Pancreas (tissue), 10 donors: ENCODE data around the gene KCNQ1OT1. TPM values are rescaled to one million over a fixed set of nuclear protein-coding genes. Genes with fewer than 3 reads are reported as not detected.
A peak's percentile ranks its signal among the peaks of the same experiment; 100 is the strongest.

ENCODE experiments used
- ATAC-seq, 4 donors: fragments of 200-7000 bp; cut with Tn5 transposase; one replicate each; pipeline versions ENCODE4 v1.8.0 to v1.9.1; 2020; ENCODE audit warnings: mild to moderate bottlenecking in 4 of 4, moderate library complexity in 4 of 4
- DNase-seq, 6 donors: peaks; one replicate each; pipeline ENCODE4 v3.0.0-alpha.2; 2020
- FAIRE-seq: peaks from 2 replicates; lab custom pipeline; 2012; peaks lifted over from hg19 to GRCh38; lab: Jason Lieb, UNC
- H3K27ac ChIP-seq, 4 donors: fragments of 200-600 bp; sonication (generic); 1 replicate in 3 of 4; 2 replicates in 1 of 4; pipeline versions ENCODE4 v1.5.0 to v1.8.0; 2020
- H3K27me3 ChIP-seq, 4 donors: fragments of 200-600 bp; one replicate each; pipeline ENCODE4 v1.8.0; 2021
- H3K36me3 ChIP-seq, 3 donors: fragments of 200-600 bp; sonication (generic) in 1 of 3; one replicate each; pipeline versions ENCODE4 v1.5.0 to v1.8.0; 2020 to 2021
- H3K4me1 ChIP-seq, 3 donors: fragments of 200-600 bp; one replicate each; pipeline ENCODE4 v1.8.0; 2021
- H3K4me3 ChIP-seq, 4 donors: fragments of 200-600 bp; sonication (generic) in 2 of 4; one replicate each; pipeline versions ENCODE4 v1.5.0 to v1.8.0; 2020 to 2021
- H3K9me3 ChIP-seq, 4 donors: fragments of 200-600 bp; one replicate each; pipeline ENCODE4 v1.8.0; 2021
- WGBS, 2 donors: extraction: QIAGEN DNeasy Blood & Tissue Kit; methylation state at CpG; one replicate each; pipeline ENCODE4 v1.1.7; 2013; 5-methylcytosine and 5-hydroxymethylcytosine counted together
- intact Hi-C, 3 donors: fragments of 100-400 bp; cut with DNase I; formaldehyde crosslinking; loops; one replicate each; pipeline versions ENCODE4 v1.11.1 to v1.14.2; 2022
- polyA plus RNA-seq, 2 donors: library from polyadenylated mRNA; stranded (reverse); fragments of 200-250 nt; gene quantifications; one replicate each; pipeline ENCODE4 v1.2.3, GENCODE V29; 2013
- total RNA-seq, 6 donors: library from RNA; stranded (reverse); fragmentation: NEBNext Ultra II Directional in 4 of 6; extraction: Animal tissue kit (Norgen Biotek cat#: 25700) in 4 of 6; gene quantifications; one replicate each; pipeline versions ENCODE4 v1.2.1 to v1.2.4, GENCODE V29; 2021 to 2023
- TF ChIP-seq, protein P1 (sequence below), 4 donors: fragments of 200-600 bp; sonication (generic) in 3 of 4; IDR thresholded peaks; one replicate each; pipeline versions ENCODE4 v1.5.0 to v1.8.0; 2021; ENCODE audit warnings: antibody characterized with exemption in 4 of 4
- donor health status: healthy with polysubstance abuse.
- donor health status: DM: no; HTN: no; CAD: no; lungs with moderate emphysema.
- donor health status: DM: no; HTN: no; CAD: no.
- donor health status: control.
- donor health status: control.
- donor health status: Bipolar disorder and iron deficiency.
- donor health status: DM: yes; HTN: yes; CAD: no.
- donor health status: DM: no; HTN: no; CAD: no.
- donor health status: DM: no; HTN: no; CAD: no.
- donor health status: DM: yes; HTN: yes; CAD: no.

KCNQ1OT1 gene
- total and polyA plus RNA-seq, 8 donors, result 0.31 to 1.9 (median 1.4) TPM

DNA sequence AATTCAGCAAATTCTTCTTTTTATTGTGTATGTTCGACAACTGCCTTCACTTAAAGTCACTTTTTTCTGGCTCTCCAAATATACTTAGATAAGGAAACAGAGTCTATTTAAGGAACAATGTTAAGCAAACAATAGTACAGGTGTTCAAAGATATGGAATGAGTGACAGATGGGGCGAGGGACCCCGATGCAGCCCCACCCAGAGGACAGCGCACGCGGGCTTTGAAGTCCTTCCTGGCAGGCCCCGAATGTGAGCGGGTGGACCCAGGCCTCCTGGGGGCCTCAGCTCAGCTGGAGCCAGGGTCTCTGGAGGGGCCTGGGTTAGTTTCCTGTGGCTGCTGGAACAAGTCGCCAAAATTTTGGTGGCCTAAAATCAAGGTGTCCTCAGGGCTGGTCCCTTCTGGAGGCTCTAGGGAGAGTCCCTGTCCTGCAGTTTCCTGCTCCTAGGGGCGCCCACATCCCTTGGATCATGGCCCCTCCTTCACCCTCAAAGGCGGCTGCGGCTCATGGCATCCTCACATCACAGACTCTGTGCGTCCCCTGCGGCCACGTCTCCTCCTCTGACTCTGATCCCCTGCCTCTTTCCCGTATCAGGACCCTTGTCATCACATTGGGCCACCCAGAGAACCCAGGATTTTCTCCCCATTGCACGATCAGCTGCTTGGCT lies 40.6 kb upstream of the KCNQ1OT1 start:
- Histone ChIP-seq H3K36me3 (no peaks in the 10 kb centered on the region), H3K4me3 (no peak overlapping the region), H3K9me3 (no peaks in the 10 kb centered on the region), H3K27me3 (no peaks in the 10 kb centered on the region), H3K27ac (no peak overlapping the region), H3K4me1 (no peaks in the 10 kb centered on the region)
- DNase-seq (peak in 3 of 6 donors; percentile 10 to 40 (median 40)), FAIRE-seq (no peak), ATAC-seq (no peak)
- TF ChIP-seq, protein P1, sequence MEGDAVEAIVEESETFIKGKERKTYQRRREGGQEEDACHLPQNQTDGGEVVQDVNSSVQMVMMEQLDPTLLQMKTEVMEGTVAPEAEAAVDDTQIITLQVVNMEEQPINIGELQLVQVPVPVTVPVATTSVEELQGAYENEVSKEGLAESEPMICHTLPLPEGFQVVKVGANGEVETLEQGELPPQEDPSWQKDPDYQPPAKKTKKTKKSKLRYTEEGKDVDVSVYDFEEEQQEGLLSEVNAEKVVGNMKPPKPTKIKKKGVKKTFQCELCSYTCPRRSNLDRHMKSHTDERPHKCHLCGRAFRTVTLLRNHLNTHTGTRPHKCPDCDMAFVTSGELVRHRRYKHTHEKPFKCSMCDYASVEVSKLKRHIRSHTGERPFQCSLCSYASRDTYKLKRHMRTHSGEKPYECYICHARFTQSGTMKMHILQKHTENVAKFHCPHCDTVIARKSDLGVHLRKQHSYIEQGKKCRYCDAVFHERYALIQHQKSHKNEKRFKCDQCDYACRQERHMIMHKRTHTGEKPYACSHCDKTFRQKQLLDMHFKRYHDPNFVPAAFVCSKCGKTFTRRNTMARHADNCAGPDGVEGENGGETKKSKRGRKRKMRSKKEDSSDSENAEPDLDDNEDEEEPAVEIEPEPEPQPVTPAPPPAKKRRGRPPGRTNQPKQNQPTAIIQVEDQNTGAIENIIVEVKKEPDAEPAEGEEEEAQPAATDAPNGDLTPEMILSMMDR (IDR thresholded peaks at IDR 0.05), result no peak
- 77 to 83% methylated on average over 17 of the region's 17 CpGs for WGBS, 2 donors
- intact Hi-C loops, result no loop called here

DNA sequence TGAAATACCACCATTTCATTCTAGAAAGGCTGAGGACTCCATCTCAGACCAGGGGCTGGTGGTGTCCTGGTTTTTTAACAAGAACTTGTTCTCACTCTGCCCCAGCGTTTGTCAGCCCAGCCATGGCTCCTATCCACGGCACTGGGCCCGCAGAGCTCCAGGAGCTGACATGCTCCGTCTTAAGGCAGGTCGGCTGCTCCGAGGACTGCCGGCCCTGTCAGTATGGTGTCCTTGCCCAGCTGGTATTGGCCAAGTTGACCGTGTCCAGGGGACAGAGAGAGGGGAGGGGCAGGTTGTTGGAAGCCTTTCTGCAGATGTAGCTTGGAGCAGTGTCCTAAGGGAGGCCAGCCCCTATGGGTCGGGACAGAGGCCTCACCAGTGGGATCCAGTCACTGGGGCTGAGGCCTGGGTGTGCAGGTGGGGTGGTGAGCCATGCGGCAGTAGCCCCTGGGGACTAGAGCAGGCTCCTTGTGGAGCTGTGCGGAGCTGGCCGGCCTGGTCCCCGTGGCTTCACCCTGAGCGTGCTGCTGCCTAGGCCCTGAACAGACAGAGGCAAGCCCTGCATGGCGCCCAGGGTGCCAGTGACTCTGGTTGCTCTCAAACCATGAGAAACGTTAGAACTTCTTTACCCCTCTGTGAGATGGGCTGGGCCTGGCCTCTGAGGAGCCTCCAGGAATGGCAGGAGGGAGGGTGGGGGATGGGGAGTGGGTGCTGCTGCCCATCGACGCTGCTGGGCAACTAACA lies 39.9 kb upstream of the KCNQ1OT1 start:
- ATAC-seq (no peak), DNase-seq (peak in 2 of 6 donors; percentile 15 to 57), FAIRE-seq (no peak)
- Histone ChIP-seq H3K4me1 (no peaks in the 10 kb centered on the region), H3K36me3 (no peaks in the 10 kb centered on the region), H3K27ac (no peak overlapping the region), H3K9me3 (no peaks in the 10 kb centered on the region), H3K4me3 (no peak overlapping the region), H3K27me3 (no peaks in the 10 kb centered on the region)
- intact Hi-C loops, result no loop called here
- 85 to 86% methylated on average over 18 of the region's 18 CpGs for WGBS, 2 donors
- TF ChIP-seq, protein P1 (IDR thresholded peaks at IDR 0.05), result no peak

DNA sequence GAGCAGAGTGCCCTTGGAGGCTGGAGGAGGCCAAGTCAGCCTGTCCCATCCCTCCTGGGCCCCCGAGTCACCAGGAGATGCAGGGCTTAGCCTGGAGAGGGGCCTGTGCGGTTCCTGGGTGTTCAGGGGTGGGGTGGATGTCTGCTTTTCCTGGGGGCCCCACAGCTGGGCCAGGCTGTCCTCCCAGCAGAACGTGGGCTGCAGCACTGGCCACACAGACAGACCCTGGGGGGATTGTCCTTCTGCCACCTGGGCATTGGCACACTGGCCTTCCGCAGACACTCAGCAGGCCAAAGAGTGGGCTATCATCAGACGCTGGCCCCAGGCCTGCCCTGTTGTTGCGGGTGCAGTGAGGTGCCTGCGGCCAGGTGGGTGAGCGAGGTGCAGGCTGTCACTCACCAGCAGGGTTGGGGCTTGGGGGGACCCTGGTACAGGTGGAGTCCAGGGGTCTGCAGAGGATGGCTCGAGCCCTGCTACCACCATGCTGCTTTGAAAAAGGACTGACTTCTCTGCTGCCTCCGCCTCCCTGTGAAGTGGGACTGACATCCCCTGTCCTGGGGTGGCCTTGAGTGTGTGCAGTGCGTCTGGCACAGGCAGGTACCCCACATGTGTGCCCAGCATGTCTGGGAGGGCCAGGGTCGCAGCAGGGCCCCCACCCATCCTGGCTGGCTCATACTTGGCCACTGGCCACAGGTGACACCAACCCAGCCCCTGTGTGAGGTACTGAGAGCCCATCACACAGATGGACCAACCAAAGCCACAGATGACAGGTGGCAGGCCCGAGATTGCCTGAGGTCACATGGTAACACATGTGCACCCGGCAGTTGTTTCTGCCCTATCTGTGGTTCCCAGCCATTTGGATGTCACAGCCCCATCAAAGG lies 39.0 kb upstream of the KCNQ1OT1 start:
- Histone ChIP-seq H3K27me3 (no peaks in the 10 kb centered on the region), H3K4me1 (no peaks in the 10 kb centered on the region), H3K36me3 (no peaks in the 10 kb centered on the region), H3K27ac (no peak overlapping the region), H3K9me3 (no peaks in the 10 kb centered on the region), H3K4me3 (no peak overlapping the region)
- ATAC-seq (no peak), DNase-seq (peak in 2 of 6 donors; percentile 22 to 55), FAIRE-seq (no peak)
- TF ChIP-seq, protein P1 (IDR thresholded peaks at IDR 0.05), result no peak
- WGBS, 2 donors, result 93 to 95% methylated on average over 14 of the region's 14 CpGs
- intact Hi-C loops, result no loop called here

DNA sequence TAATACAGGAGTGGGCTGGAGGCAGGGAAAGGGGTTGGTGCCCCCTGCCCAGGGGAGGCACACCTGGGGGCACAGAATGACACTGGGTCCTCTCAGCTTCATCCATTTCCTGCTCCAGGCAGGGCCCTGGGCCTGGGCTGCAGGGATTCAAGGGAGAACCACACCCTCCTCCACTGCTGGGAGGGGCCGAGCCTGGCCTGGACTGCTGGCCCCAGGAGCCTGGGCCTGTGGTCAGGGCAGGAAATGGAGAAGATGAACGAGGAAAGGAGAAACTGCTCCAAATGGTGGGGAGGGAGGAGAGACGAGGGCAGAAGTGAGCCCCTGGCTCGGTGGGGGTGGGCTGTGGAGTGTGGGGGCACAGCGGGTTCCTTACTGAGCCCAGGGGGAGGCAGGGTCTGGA lies 38.1 kb upstream of the KCNQ1OT1 start:
- ATAC-seq, result peak in 2 of 4 donors; percentile 14 to 35
- Histone ChIP-seq H3K27me3 (no peaks in the 10 kb centered on the region), H3K4me1 (no peaks in the 10 kb centered on the region), H3K27ac (no peak overlapping the region), H3K9me3 (no peaks in the 10 kb centered on the region), H3K4me3 (no peak overlapping the region), H3K36me3 (no peaks in the 10 kb centered on the region)
- TF ChIP-seq, protein P1 (IDR thresholded peaks at IDR 0.05), result no peak
- DNase-seq, result peak in 1 of 6 donors; percentile 39
- FAIRE-seq, result no peak
- 87 to 92% methylated on average over 5 of the region's 5 CpGs for WGBS, 2 donors
- intact Hi-C loops, result no loop called here
